Stimulated activated naive CD8-positive, alpha-beta T cell treated with anti-CD3 and anti-CD28 coated beads, Interleukin-15, Interleukin-2, amounts not matched to agents 100 ng/mL and 50 ng/mL, for 24 hours (primary cell): ENCODE data around the gene TCAF1.
"Not testable (repeated sequence)": the region's sequence is repeated elsewhere in the genome, so short reads cannot be mapped to it uniquely, and the experiment has no call there.

ENCODE experiments used
- H3K27ac Mint-ChIP-seq: one replicate; pipeline ENCODE4 v1.8.0; 2021; ENCODE audit warnings: mild to moderate bottlenecking, mixed read lengths
- H3K27me3 Mint-ChIP-seq: one replicate; pipeline ENCODE4 v1.8.0; 2021; ENCODE audit warnings: mixed read lengths
- H3K36me3 Mint-ChIP-seq: one replicate; pipeline ENCODE4 v1.8.0; 2021; ENCODE audit warnings: low read depth, mixed read lengths
- H3K4me1 Mint-ChIP-seq: one replicate; pipeline ENCODE4 v1.8.0; 2021; ENCODE audit warnings: low read depth, mixed read lengths
- H3K4me3 Mint-ChIP-seq: one replicate; pipeline ENCODE4 v1.8.0; 2021; ENCODE audit warnings: mild to moderate bottlenecking, mixed read lengths
- H3K9me3 Mint-ChIP-seq: one replicate; pipeline ENCODE4 v1.8.0; 2021; ENCODE audit warnings: mixed read lengths

TCAF1 gene

GRCh38 chr7:143849785-143850479, 52.0 kb downstream of the TCAF1 start:
- H3K36me3 Mint-ChIP-seq: peaks cover 7% of the 10 kb centered on the region
- H3K4me3 Mint-ChIP-seq: no peak overlapping the region
- no peak overlapping the region for H3K27ac Mint-ChIP-seq
- H3K9me3 Mint-ChIP-seq: no peaks in the 10 kb centered on the region
- H3K27me3 Mint-ChIP-seq: no peaks in the 10 kb centered on the region
- no peaks in the 10 kb centered on the region for H3K4me1 Mint-ChIP-seq

DNA sequence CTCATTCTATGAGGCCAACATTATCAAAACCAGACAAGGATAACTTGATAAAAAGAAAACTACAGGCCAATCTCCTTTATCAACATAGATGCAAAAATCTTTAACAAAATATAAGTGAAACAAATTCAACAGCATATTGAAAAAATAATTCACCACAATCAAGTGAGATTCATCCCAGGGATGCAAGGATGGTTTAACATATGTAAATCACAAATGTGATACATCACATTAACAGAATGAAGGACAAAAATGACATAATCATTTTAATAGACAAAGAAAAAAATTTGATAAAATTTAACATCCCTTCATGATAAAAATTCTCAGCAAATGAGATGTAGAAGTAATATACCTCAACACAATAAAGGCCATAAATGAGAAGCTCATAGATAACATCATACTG, 53.8 kb downstream of the TCAF1 start:
- Mint-ChIP-seq H3K9me3 (no peaks in the 10 kb centered on the region), H3K27me3 (no peaks in the 10 kb centered on the region), H3K4me3 (no peak overlapping the region), H3K36me3 (peaks cover 7% of the 10 kb centered on the region), H3K4me1 (no peaks in the 10 kb centered on the region), H3K27ac (no peak overlapping the region)

DNA sequence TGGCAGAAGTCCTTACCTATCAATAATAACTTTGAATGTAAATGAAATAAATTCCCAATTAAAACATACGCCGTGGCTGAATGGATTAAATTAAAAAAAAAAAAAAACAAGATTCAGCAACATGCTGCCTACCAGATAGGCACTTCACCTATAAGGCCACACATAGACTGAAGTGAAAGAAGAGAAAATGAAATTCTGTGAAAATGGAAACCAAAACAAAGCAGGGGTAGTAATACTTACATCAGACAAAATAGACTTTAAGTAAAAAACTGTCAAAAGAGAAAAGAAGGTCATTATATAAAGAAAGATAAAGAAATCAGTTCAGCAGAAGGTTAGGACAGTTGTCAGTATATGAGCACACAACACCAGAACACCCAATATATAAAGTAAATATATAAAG, 55.3 kb downstream of the TCAF1 start:
- H3K9me3 Mint-ChIP-seq: no peaks in the 10 kb centered on the region
- no peak overlapping the region for H3K4me3 Mint-ChIP-seq
- H3K27me3 Mint-ChIP-seq: no peaks in the 10 kb centered on the region
- H3K27ac Mint-ChIP-seq: no peak overlapping the region
- peaks cover 7% of the 10 kb centered on the region for H3K36me3 Mint-ChIP-seq
- no peaks in the 10 kb centered on the region for H3K4me1 Mint-ChIP-seq

GRCh38 chr7:143841696-143842095, 60.3 kb downstream of the TCAF1 start:
- not testable (repeated sequence) for H3K4me3 Mint-ChIP-seq, H3K4me1 Mint-ChIP-seq, H3K9me3 Mint-ChIP-seq, H3K27me3 Mint-ChIP-seq, H3K36me3 Mint-ChIP-seq, H3K27ac Mint-ChIP-seq

- H3K9me3 Mint-ChIP-seq, H3K4me3 Mint-ChIP-seq, H3K4me1 Mint-ChIP-seq, H3K27ac Mint-ChIP-seq, H3K27me3 Mint-ChIP-seq, H3K36me3 Mint-ChIP-seq: not testable (repeated sequence)
Measured at GRCh38 chr7:143840062-143840461, 61.9 kb downstream of the TCAF1 start.

GRCh38 chr7:143837223-143837622, 64.8 kb downstream of the TCAF1 start:
- not testable (repeated sequence) for H3K27me3 Mint-ChIP-seq, H3K27ac Mint-ChIP-seq, H3K4me1 Mint-ChIP-seq, H3K9me3 Mint-ChIP-seq, H3K36me3 Mint-ChIP-seq, H3K4me3 Mint-ChIP-seq

- not testable (repeated sequence) for H3K36me3 Mint-ChIP-seq, H3K27me3 Mint-ChIP-seq, H3K9me3 Mint-ChIP-seq, H3K4me1 Mint-ChIP-seq
- Mint-ChIP-seq H3K27ac (peak overlapping the region; percentile 49), H3K4me3 (peak overlapping the region; percentile 70)
Measured at GRCh38 chr7:143836622-143837021, 65.4 kb downstream of the TCAF1 start.

DNA sequence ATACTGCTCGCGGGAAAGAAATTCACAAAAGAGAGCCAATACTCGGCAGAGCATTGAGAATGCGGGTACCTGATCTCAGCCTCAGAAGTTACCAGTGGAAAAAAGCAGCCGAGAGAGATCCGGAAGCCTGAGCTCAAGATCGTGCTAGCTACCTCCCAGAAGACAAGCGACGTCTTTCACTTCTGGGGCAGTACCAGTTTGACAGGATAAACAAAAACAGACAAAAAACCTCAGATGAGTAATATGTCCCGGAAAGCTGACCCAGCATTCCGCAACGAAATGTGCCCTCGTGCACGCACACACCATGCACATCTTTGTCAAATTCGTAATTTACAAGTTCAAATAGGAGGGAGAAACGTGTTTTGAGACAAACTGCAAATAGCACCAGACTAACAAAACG, 65.9 kb downstream of the TCAF1 start:
- H3K36me3 Mint-ChIP-seq, H3K4me1 Mint-ChIP-seq, H3K27me3 Mint-ChIP-seq, H3K27ac Mint-ChIP-seq, H3K9me3 Mint-ChIP-seq: not testable (repeated sequence)
- H3K4me3 Mint-ChIP-seq: peak overlapping the region; percentile 70

GRCh38 chr7:143826578-143826977, 75.4 kb downstream of the TCAF1 start:
- not testable (repeated sequence) for H3K4me3 Mint-ChIP-seq, H3K9me3 Mint-ChIP-seq, H3K4me1 Mint-ChIP-seq, H3K27me3 Mint-ChIP-seq, H3K27ac Mint-ChIP-seq, H3K36me3 Mint-ChIP-seq

GRCh38 chr7:143824295-143825135, 77.5 kb downstream of the TCAF1 start:
- not testable (repeated sequence) for H3K36me3 Mint-ChIP-seq, H3K27ac Mint-ChIP-seq, H3K4me3 Mint-ChIP-seq, H3K27me3 Mint-ChIP-seq, H3K9me3 Mint-ChIP-seq, H3K4me1 Mint-ChIP-seq

DNA sequence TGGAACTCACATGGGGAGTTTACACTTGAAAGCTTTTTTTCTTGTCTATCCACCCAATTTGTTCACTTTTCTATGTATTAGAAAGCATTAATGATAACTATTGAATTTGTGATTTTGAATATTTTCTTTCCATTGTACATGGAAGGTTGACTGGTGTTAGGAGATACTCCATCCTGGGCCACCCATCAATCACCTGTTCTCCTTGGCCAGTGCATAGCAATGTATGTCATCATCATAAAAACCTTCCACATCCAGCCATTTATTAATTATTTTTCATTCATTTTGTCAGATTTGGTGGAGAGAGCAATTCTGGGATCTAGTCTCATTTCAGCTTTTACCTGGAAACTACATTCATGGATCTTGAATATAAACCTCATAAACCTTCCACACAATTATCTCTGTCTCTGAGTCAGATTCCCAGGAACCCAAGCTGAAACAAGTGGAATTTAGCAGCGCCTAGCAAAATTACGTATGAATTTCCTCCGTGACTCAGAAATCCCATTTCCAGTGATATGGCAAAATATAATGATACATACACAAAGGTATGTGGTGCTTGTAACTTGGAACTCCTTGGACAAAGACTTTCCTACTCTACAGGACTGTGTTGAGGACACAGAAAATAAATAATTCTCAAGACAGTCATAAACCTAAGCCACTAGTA, 78.2 kb downstream of the TCAF1 start:
- not testable (repeated sequence) for H3K4me3 Mint-ChIP-seq, H3K27ac Mint-ChIP-seq, H3K9me3 Mint-ChIP-seq, H3K36me3 Mint-ChIP-seq, H3K4me1 Mint-ChIP-seq, H3K27me3 Mint-ChIP-seq

- H3K27me3 Mint-ChIP-seq, H3K27ac Mint-ChIP-seq, H3K9me3 Mint-ChIP-seq, H3K36me3 Mint-ChIP-seq, H3K4me1 Mint-ChIP-seq, H3K4me3 Mint-ChIP-seq: not testable (repeated sequence)
Measured at GRCh38 chr7:143821392-143822277, 80.3 kb downstream of the TCAF1 start.

GRCh38 chr7:143817873-143818272, 84.1 kb downstream of the TCAF1 start:
- H3K27me3 Mint-ChIP-seq, H3K9me3 Mint-ChIP-seq, H3K4me1 Mint-ChIP-seq, H3K36me3 Mint-ChIP-seq, H3K4me3 Mint-ChIP-seq, H3K27ac Mint-ChIP-seq: not testable (repeated sequence)

DNA sequence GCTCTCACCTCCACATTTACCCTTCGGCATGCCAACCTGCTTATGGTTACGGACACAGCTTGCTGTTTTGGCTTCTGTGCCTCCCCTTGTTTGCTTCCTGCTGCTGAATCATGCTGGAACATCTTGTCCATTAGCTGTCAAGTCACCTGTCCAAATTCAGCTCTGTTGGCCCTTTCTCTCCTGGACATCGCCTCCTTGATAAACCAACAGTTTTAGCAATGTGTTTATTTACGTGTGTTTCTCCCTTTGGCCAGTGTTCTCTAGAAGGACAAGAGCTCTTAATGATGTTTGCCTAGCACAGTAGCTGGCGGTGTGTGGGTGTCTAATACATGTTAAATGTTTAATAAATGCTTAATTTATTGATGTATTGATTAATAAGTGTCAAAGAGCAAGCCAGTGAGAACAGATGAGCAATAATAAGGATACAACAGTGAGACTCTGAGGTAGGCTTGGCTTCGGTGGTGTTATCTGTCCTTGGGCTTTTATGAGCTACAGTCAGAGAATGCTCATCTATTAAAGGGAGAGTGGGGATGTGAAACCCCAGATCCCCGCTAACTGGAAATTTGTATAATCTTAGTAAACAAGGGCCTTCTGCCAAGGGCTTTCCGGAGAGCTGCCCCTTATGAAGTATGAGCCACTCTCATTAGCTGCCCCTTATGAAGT, 85.4 kb downstream of the TCAF1 start:
- H3K27me3 Mint-ChIP-seq, H3K4me1 Mint-ChIP-seq, H3K9me3 Mint-ChIP-seq, H3K27ac Mint-ChIP-seq, H3K4me3 Mint-ChIP-seq, H3K36me3 Mint-ChIP-seq: not testable (repeated sequence)
